ENCODE results near the gene HSPB1.
"Not testable (repeated sequence)": the region's sequence is repeated elsewhere in the genome, so short reads cannot be mapped to it uniquely, and the experiment has no call there.

Gene HSPB1

GRCh38 chr7:76281006-76281705, 21.3 kb upstream of the HSPB1 start:
- Histone ChIP-seq H3K9me3 (ENCODE audit: control insufficient read depth, low read length) (no peaks in the 10 kb centered on the region), H3K4me3 (ENCODE audit: insufficient read depth, low read depth, low read length, poor library complexity, severe bottlenecking) (peak overlapping the region; percentile 46), H3K27ac (ENCODE audit: insufficient read depth, low read length, poor library complexity, severe bottlenecking) (no peak overlapping the region), H3K4me1 (ENCODE audit: control insufficient read depth, insufficient read depth, low read length, poor library complexity, severe bottlenecking) (peaks cover 8% of the 10 kb centered on the region), H3K27me3 (replicated peaks; ENCODE audit: control insufficient read depth, insufficient read depth, low read length, poor library complexity, severe bottlenecking) (peaks cover 17% of the 10 kb centered on the region), H3K36me3 (ENCODE audit: control insufficient read depth, insufficient read depth, low read length) (no peaks in the 10 kb centered on the region)
- no peak for DNase-seq

DNA sequence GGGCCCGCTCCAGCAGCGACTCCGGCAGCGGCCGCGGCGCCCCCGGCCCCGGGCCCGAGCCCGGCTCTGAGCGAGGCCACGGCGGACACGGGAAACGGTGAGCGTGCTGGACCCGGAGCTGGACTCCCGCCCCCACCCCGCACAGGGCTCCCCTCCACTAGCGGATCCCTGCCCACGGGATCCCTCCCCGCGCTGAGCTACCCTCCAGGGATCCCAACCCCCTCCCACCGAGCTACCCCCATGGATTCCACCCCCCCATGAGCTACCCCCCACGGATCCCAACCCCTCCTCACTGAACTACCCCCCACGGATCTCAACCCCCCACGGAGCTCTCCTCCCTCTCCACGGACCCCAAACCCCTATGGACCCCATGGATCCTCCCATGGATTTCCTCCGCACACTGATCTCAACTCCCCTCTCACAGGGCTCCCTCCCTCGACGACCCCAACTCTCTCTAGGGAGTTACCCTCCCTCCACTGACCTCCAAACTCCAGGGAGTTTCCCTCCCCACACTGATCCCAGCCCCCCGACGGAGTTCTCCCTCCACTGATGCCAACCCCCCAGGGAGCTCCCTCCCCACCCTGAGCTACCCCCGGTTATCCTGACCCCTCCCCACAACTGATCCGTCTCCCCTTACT, 20.6 kb upstream of the HSPB1 start:
- H3K27me3 ChIP-seq (replicated peaks; ENCODE audit: control insufficient read depth, insufficient read depth, low read length, poor library complexity, severe bottlenecking) = peaks cover 14% of the 10 kb centered on the region
- H3K9me3 ChIP-seq (ENCODE audit: control insufficient read depth, low read length) = no peaks in the 10 kb centered on the region
- peaks cover 8% of the 10 kb centered on the region for H3K4me1 ChIP-seq (ENCODE audit: control insufficient read depth, insufficient read depth, low read length, poor library complexity, severe bottlenecking)
- H3K27ac ChIP-seq (ENCODE audit: insufficient read depth, low read length, poor library complexity, severe bottlenecking) = no peak overlapping the region
- no peaks in the 10 kb centered on the region for H3K36me3 ChIP-seq (ENCODE audit: control insufficient read depth, insufficient read depth, low read length)
- DNase-seq = no peak
- H3K4me3 ChIP-seq (ENCODE audit: insufficient read depth, low read depth, low read length, poor library complexity, severe bottlenecking) = peak overlapping the region; percentile 34

GRCh38 chr7:76282344-76283253, 19.9 kb upstream of the HSPB1 start:
- H3K27ac ChIP-seq (ENCODE audit: insufficient read depth, low read length, poor library complexity, severe bottlenecking) = no peak overlapping the region
- H3K9me3 ChIP-seq (ENCODE audit: control insufficient read depth, low read length) = no peaks in the 10 kb centered on the region
- H3K36me3 ChIP-seq (ENCODE audit: control insufficient read depth, insufficient read depth, low read length) = no peaks in the 10 kb centered on the region
- peaks cover 14% of the 10 kb centered on the region for H3K27me3 ChIP-seq (replicated peaks; ENCODE audit: control insufficient read depth, insufficient read depth, low read length, poor library complexity, severe bottlenecking)
- peak in 2 of 3 donors; percentile 8 to 22 for DNase-seq
- peaks cover 8% of the 10 kb centered on the region for H3K4me1 ChIP-seq (ENCODE audit: control insufficient read depth, insufficient read depth, low read length, poor library complexity, severe bottlenecking)
- peak overlapping the region; percentile 34 for H3K4me3 ChIP-seq (ENCODE audit: insufficient read depth, low read depth, low read length, poor library complexity, severe bottlenecking)

DNA sequence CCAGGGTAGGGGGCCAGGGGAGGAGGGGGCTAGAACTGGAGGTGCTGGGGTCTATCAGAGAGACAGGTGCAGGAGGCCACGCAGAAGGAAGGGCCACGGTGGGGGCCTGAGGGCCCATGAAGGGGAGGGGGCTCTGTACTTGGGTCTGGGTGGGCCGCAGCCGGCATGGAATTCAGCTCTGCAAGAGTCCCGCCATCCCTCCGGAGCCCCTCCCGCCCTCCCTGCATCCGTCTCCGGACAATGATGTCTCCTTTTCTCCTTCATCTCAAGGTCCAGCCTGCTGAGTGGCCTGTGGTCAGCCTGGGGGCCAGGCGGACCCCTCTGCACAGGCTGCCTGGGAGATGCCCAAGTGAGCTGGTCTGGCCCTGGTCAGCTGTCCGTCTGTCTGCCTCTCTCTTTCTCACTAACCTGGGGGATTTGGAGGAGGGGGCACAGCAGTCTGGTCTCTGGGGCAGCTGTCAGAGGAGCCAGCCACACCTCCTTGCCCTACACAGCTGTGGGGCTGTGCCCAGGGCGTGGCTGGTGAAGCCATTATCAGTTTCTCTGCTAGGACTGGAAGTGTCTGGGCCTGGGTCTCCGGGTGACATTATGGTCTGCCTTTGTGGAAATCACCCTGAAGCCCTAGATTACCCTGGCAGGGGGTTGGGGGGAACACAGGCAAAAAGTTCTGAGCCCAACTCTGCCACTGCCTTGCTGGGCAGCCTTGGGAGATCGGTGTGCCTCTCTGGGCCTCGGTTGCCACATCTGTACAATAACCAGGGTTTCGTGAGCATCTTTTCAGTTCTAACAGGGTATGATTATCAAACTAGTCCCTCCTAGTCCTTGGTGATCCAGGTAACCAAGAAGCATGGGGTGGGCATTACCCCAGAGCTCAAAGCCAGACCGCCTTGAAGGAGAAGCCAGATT, 19.0 kb upstream of the HSPB1 start:
- H3K27ac ChIP-seq (ENCODE audit: insufficient read depth, low read length, poor library complexity, severe bottlenecking) = no peak overlapping the region
- H3K9me3 ChIP-seq (ENCODE audit: control insufficient read depth, low read length) = no peaks in the 10 kb centered on the region
- peaks cover 14% of the 10 kb centered on the region for H3K27me3 ChIP-seq (replicated peaks; ENCODE audit: control insufficient read depth, insufficient read depth, low read length, poor library complexity, severe bottlenecking)
- H3K4me1 ChIP-seq (ENCODE audit: control insufficient read depth, insufficient read depth, low read length, poor library complexity, severe bottlenecking) = peaks cover 8% of the 10 kb centered on the region
- no peak overlapping the region for H3K4me3 ChIP-seq (ENCODE audit: insufficient read depth, low read depth, low read length, poor library complexity, severe bottlenecking)
- DNase-seq = no peak
- H3K36me3 ChIP-seq (ENCODE audit: control insufficient read depth, insufficient read depth, low read length) = no peaks in the 10 kb centered on the region

GRCh38 chr7:76285604-76286374, 16.7 kb upstream of the HSPB1 start:
- H3K4me1 ChIP-seq (ENCODE audit: control insufficient read depth, insufficient read depth, low read length, poor library complexity, severe bottlenecking) = peaks cover 8% of the 10 kb centered on the region
- H3K36me3 ChIP-seq (ENCODE audit: control insufficient read depth, insufficient read depth, low read length) = no peaks in the 10 kb centered on the region
- no peak overlapping the region for H3K27ac ChIP-seq (ENCODE audit: insufficient read depth, low read length, poor library complexity, severe bottlenecking)
- no peak overlapping the region for H3K4me3 ChIP-seq (ENCODE audit: insufficient read depth, low read depth, low read length, poor library complexity, severe bottlenecking)
- H3K27me3 ChIP-seq (replicated peaks; ENCODE audit: control insufficient read depth, insufficient read depth, low read length, poor library complexity, severe bottlenecking) = peaks cover 14% of the 10 kb centered on the region
- no peaks in the 10 kb centered on the region for H3K9me3 ChIP-seq (ENCODE audit: control insufficient read depth, low read length)
- no peak for DNase-seq

GRCh38 chr7:76286842-76287403, 15.6 kb upstream of the HSPB1 start:
- peaks cover 4% of the 10 kb centered on the region for H3K27me3 ChIP-seq (replicated peaks; ENCODE audit: control insufficient read depth, insufficient read depth, low read length, poor library complexity, severe bottlenecking)
- no peaks in the 10 kb centered on the region for H3K9me3 ChIP-seq (ENCODE audit: control insufficient read depth, low read length)
- no peak for DNase-seq
- no peaks in the 10 kb centered on the region for H3K36me3 ChIP-seq (ENCODE audit: control insufficient read depth, insufficient read depth, low read length)
- no peak overlapping the region for H3K27ac ChIP-seq (ENCODE audit: insufficient read depth, low read length, poor library complexity, severe bottlenecking)
- H3K4me3 ChIP-seq (ENCODE audit: insufficient read depth, low read depth, low read length, poor library complexity, severe bottlenecking) = no peak overlapping the region
- peaks cover 9% of the 10 kb centered on the region for H3K4me1 ChIP-seq (ENCODE audit: control insufficient read depth, insufficient read depth, low read length, poor library complexity, severe bottlenecking)

DNA sequence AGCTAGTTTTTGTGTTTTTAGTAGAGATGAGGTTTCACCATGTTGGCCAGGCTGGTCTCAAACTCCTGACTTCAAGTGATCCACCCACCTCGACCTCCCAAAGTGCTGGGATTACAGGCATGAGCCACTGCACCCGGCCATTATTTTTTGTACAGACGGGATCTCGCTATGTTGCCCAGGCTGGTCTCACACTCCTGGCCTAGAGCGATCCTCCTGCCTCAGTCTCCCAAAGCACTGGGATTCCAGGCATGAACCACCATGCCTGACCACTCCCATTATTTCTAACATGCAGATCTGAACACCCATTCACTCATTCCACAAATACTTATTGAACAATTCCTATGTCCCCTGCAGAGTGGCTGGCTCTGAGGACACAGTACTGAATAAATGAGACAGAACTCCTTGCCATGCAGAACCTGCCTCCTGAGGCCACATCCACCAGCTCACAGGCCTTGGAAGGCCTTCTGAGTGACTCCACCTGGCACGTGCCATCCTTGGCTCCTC, 11.6 kb upstream of the HSPB1 start:
- not testable (repeated sequence) for H3K27ac ChIP-seq (ENCODE audit: insufficient read depth, low read length, poor library complexity, severe bottlenecking); H3K27me3 ChIP-seq (replicated peaks; ENCODE audit: control insufficient read depth, insufficient read depth, low read length, poor library complexity, severe bottlenecking); H3K4me1 ChIP-seq (ENCODE audit: control insufficient read depth, insufficient read depth, low read length, poor library complexity, severe bottlenecking); H3K36me3 ChIP-seq (ENCODE audit: control insufficient read depth, insufficient read depth, low read length); DNase-seq; H3K4me3 ChIP-seq (ENCODE audit: insufficient read depth, low read depth, low read length, poor library complexity, severe bottlenecking); H3K9me3 ChIP-seq (ENCODE audit: control insufficient read depth, low read length)

DNA sequence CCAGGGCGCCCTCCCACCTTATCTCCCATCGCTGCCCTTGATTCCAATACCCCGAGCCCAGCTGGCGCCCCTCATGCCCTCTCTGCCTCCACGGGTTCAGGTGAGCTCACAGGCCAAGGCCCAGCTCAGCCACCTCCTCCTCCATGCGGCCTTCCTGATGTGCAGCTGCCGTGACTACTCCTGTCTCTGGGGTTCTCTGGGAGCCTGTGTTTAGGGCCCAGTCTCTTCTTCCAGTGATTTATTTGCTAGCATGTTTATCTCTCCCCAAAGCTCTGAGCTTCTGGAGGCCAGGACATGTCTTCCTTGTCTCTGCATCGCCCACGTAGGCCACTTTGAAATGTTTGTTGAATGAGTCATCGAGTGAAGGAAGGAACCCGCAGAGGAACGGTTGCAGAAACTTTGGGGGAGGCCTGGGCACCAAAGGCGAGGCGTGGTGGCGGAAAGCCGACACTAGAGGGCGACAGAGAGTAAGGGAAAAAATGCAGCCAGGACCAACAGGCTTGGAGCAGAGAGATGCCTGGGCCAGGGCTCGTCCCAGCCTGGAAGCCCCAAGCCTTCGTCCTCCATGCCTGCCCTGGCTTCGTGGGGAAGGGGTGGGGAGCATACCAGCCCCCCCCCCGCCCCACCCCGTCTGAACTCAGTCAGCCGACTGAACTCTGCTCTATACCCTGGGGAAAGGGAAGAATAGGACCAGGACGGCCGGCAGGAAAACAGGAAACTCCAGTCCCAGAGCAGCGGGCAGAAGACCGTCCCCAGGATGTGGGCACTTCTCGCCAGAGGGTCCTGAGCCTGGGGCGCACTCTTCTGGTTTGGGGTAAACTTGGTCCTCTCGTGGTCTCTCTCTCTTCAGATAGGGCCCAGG, 10.9 kb upstream of the HSPB1 start:
- peak; percentile 67 to 70 (median 69) for DNase-seq
- Histone ChIP-seq H3K4me3 (ENCODE audit: insufficient read depth, low read depth, low read length, poor library complexity, severe bottlenecking) (no peak overlapping the region), H3K36me3 (ENCODE audit: control insufficient read depth, insufficient read depth, low read length) (no peaks in the 10 kb centered on the region), H3K9me3 (ENCODE audit: control insufficient read depth, low read length) (no peaks in the 10 kb centered on the region), H3K4me1 (ENCODE audit: control insufficient read depth, insufficient read depth, low read length, poor library complexity, severe bottlenecking) (peaks cover 4% of the 10 kb centered on the region), H3K27me3 (replicated peaks; ENCODE audit: control insufficient read depth, insufficient read depth, low read length, poor library complexity, severe bottlenecking) (no peaks in the 10 kb centered on the region), H3K27ac (ENCODE audit: insufficient read depth, low read length, poor library complexity, severe bottlenecking) (no peak overlapping the region)

All from effector memory CD4-positive, alpha-beta T cell (primary cell).